Neural cell (in vitro differentiated cells): ENCODE measurements around the gene STPG3. TPM values are rescaled to one million over a fixed set of nuclear protein-coding genes. Genes with fewer than 3 reads are reported as not detected.
A peak's percentile ranks its signal among the peaks of the same experiment; 100 is the strongest.

Experiments used
- H2AFZ ChIP-seq: fragments of 200-600, 300-800 bp; sonication (generic), shearing (Covaris generic); 2 replicates; pipeline ENCODE4 v1.6.0; 2014; ENCODE audit warnings: low read depth, mild to moderate bottlenecking, antibody characterized with exemption, low read length, moderate library complexity
- H3F3A ChIP-seq: fragments of 200-600 bp; shearing (Covaris generic); 2 replicates; pipeline ENCODE4 v1.6.1; 2016; ENCODE audit warnings: mild to moderate bottlenecking, moderate library complexity, mixed read lengths, antibody characterized with exemption, low read length; ENCODE audit not compliant: insufficient read depth, poor library complexity, severe bottlenecking
- H3K27ac ChIP-seq: fragments of 200-600, 300-800 bp; sonication (generic), shearing (Covaris generic); 2 replicates; pipeline ENCODE4 v1.5.1; 2014; ENCODE audit warnings: mild to moderate bottlenecking, low read length, moderate library complexity
- H3K27me3 ChIP-seq: fragments of 300-800, 200-600 bp; sonication (generic), shearing (Covaris generic); 2 replicates; pipeline ENCODE4 v1.6.0; 2014; ENCODE audit warnings: mild to moderate bottlenecking, low read depth, low read length, moderate library complexity; ENCODE audit not compliant: insufficient read depth
- H3K36me3 ChIP-seq: fragments of 300-800, 200-600 bp; sonication (generic), shearing (Covaris generic); 2 replicates; pipeline ENCODE4 v1.5.1; 2014; ENCODE audit warnings: mild to moderate bottlenecking, antibody characterized with exemption, low read length, moderate library complexity; ENCODE audit not compliant: insufficient read depth
- H3K4me2 ChIP-seq: fragments of 300-800, 200-600 bp; sonication (generic), shearing (Covaris generic); 2 replicates; pipeline ENCODE4 v1.6.0; 2014; ENCODE audit warnings: mild to moderate bottlenecking, low read length
- H3K4me3 ChIP-seq: fragments of 300-800, 200-600 bp; sonication (generic), shearing (Covaris generic); 2 replicates; pipeline ENCODE4 v1.5.1; 2014; ENCODE audit warnings: mild to moderate bottlenecking, low read length, moderate library complexity
- H3K79me2 ChIP-seq: fragments of 200-600 bp; shearing (Covaris generic); replicated peaks from 2 replicates; pipeline ENCODE4 v1.6.0; 2014; ENCODE audit warnings: mild to moderate bottlenecking, low read length, moderate library complexity; ENCODE audit not compliant: insufficient read depth
- H3K9ac ChIP-seq: fragments of 300-800, 200-600 bp; sonication (generic), shearing (Covaris generic); 2 replicates; pipeline ENCODE4 v1.6.1; 2016; ENCODE audit warnings: mild to moderate bottlenecking, low read length, mixed read lengths
- H3K9me2 ChIP-seq: fragments of 200-600 bp; shearing (Covaris generic); 2 replicates; pipeline ENCODE4 v1.6.1; 2016; ENCODE audit warnings: mild to moderate bottlenecking, low read length, mixed read lengths; ENCODE audit not compliant: insufficient read depth
- H3K9me3 ChIP-seq: fragments of 200-600, 300-800 bp; sonication (generic), shearing (Covaris generic); 2 replicates; pipeline ENCODE4 v1.6.1; 2016; ENCODE audit warnings: mild to moderate bottlenecking, mixed run types, low read length, moderate library complexity, mixed read lengths
- H4K20me1 ChIP-seq: fragments of 200-600 bp; shearing (Covaris generic); 2 replicates; pipeline ENCODE4 v1.6.1; 2016; ENCODE audit warnings: mild to moderate bottlenecking, mixed run types; ENCODE audit not compliant: insufficient read depth
- CTCF ChIP-seq: fragments of 450-650 bp; IDR thresholded peaks from 2 replicates; pipeline ENCODE4 v1.5.1; 2014; ENCODE audit warnings: antibody characterized with exemption, mild to moderate bottlenecking, moderate library complexity; ENCODE audit not compliant: poor library complexity, severe bottlenecking
- EP300 ChIP-seq: fragments of 450-650 bp; conservative IDR thresholded peaks from 2 replicates; pipeline ENCODE4 v1.6.1; 2014; ENCODE audit warnings: antibody characterized with exemption, mild to moderate bottlenecking, moderate library complexity; ENCODE audit not compliant: poor library complexity, severe bottlenecking
- EZH2 ChIP-seq: fragments of 200-600, 300-800 bp; shearing (Covaris generic), sonication (generic); IDR thresholded peaks from 2 replicates; pipeline ENCODE4 v1.6.1; 2014; ENCODE audit warnings: antibody characterized with exemption, low read length, borderline replicate concordance, mild to moderate bottlenecking; ENCODE audit not compliant: insufficient read depth, poor library complexity, severe bottlenecking
- MXI1 ChIP-seq: fragments of 450-650 bp; conservative IDR thresholded peaks from 2 replicates; pipeline ENCODE4 v1.6.1; 2014; ENCODE audit warnings: antibody characterized with exemption, mild to moderate bottlenecking; ENCODE audit not compliant: poor library complexity, severe bottlenecking
- POLR2AphosphoS5 ChIP-seq: IDR thresholded peaks from 2 replicates; pipeline ENCODE4 v1.6.1; 2012
- RAD21 ChIP-seq: fragments of 450-650 bp; conservative IDR thresholded peaks from 2 replicates; pipeline ENCODE4 v1.6.1; 2014; ENCODE audit warnings: antibody characterized with exemption, mild to moderate bottlenecking, moderate library complexity
- REST ChIP-seq: IDR thresholded peaks from 2 replicates; pipeline ENCODE4 v1.6.1; 2012; ENCODE audit warnings: borderline replicate concordance
- SMC3 ChIP-seq: fragments of 450-650 bp; conservative IDR thresholded peaks from 2 replicates; pipeline ENCODE4 v1.6.1; 2014; ENCODE audit warnings: antibody characterized with exemption, mild to moderate bottlenecking, moderate library complexity; ENCODE audit not compliant: poor library complexity
- TAF1 ChIP-seq: IDR thresholded peaks from 2 replicates; pipeline ENCODE4 v1.6.1; 2012; ENCODE audit warnings: low read depth
- polyA plus RNA-seq: library from polyadenylated mRNA; depleted of rRNA; stranded (reverse); fragments of >200 nt; gene quantifications from 2 replicates; pipeline ENCODE4 v1.2.3, GENCODE V29; 2014

Gene STPG3
- polyA plus RNA-seq, 1 donor from 2014 or later, result not detected

GRCh38 chr9:137255448-137256114, 4.5 kb downstream of the STPG3 start:
- peak overlapping the region; percentile 56 for H2AFZ ChIP-seq

GRCh38 chr9:137256362-137256761, 5.3 kb downstream of the STPG3 start:
- Histone ChIP-seq H4K20me1 (no peaks in the 10 kb centered on the region), H3K9me3 (no peaks in the 10 kb centered on the region), H3K36me3 (no peaks in the 10 kb centered on the region), H3K4me3 (peak overlapping the region; percentile 96), H3K27me3 (no peaks in the 10 kb centered on the region), H3K9me2 (no peaks in the 10 kb centered on the region), H3K79me2 (peaks cover 10% of the 10 kb centered on the region), H3K4me2 (peak overlapping the region; percentile 90), H3F3A (no peaks in the 10 kb centered on the region), H3K9ac (peak overlapping the region; percentile 76), H3K27ac (no peak overlapping the region), H2AFZ (no peak overlapping the region)
- TF ChIP-seq SMC3 (no peak), EZH2 (no peak), TAF1 (no peak), POLR2AphosphoS5 (no peak), MXI1 (no peak), RAD21 (no peak), EP300 (no peak), CTCF (no peak)

More at GRCh38 chr9:137255448-137256114, 4.5 kb downstream of the STPG3 start:
- no peaks in the 10 kb centered on the region for H3K9me2 ChIP-seq
- H3K4me2 ChIP-seq, result peak overlapping the region; percentile 90
- no peak overlapping the region for H3K27ac ChIP-seq
- H3K9ac ChIP-seq, result peak overlapping the region; percentile 76
- TF ChIP-seq EP300 (no peak), SMC3 (no peak), TAF1 (no peak), REST (no peak), EZH2 (no peak), CTCF (no peak), MXI1 (peak; percentile 24)
- H3K79me2 ChIP-seq, result peaks cover 10% of the 10 kb centered on the region
- H3F3A ChIP-seq, result no peaks in the 10 kb centered on the region
- H3K4me3 ChIP-seq, result peak overlapping the region; percentile 96
- H4K20me1 ChIP-seq, result no peaks in the 10 kb centered on the region
- no peaks in the 10 kb centered on the region for H3K27me3 ChIP-seq
- no peaks in the 10 kb centered on the region for H3K9me3 ChIP-seq
- no peaks in the 10 kb centered on the region for H3K36me3 ChIP-seq
